Cardiac fibroblast (primary cell): Measurements from ENCODE around the gene LCE1D.

Experiments used
- DNase-seq, 2 donors: peaks; one replicate each; pipeline versions ENCODE4 v3.0.0 to v3.0.0-alpha.2; 2010; ENCODE audit warnings: low read depth in 2 of 2
- H3K4me3 ChIP-seq, 2 donors: replicated peaks in 1 of 2; 1 replicate in 1 of 2; 2 replicates in 1 of 2; pipeline ENCODE4 v1.5.1; 2011; ENCODE audit warnings: low read depth in 2 of 2, low read length in 2 of 2, mild to moderate bottlenecking in 2 of 2, moderate library complexity in 1 of 2
- CTCF ChIP-seq: IDR thresholded peaks from one replicate; pipeline ENCODE4 v1.5.1; 2011; ENCODE audit warnings: low read depth, mild to moderate bottlenecking, low read length, inconsistent platforms

The LCE1D gene

GRCh38 chr1:152796421-152796820, at the start of gene LCE1D:
LCE1D (plus strand) TSS chr1:152796721; CDS start chr1:152797795, 1,074 bp downstream.
- DNase-seq: no peak
- no peak for TF ChIP-seq CTCF
- H3K4me3 ChIP-seq: no peak within 1 kb of the TSS

GRCh38 chr1:152747831-152748230, 48.7 kb upstream of the LCE1D start:
- no peak for DNase-seq
- TF ChIP-seq CTCF: no peak

GRCh38 chr1:152752225-152752624, 44.3 kb upstream of the LCE1D start:
- no peak for TF ChIP-seq CTCF
- DNase-seq: peak in 1 of 2 donors; percentile 41
- no peak overlapping the region for H3K4me3 ChIP-seq

More at GRCh38 chr1:152747831-152748230, 48.7 kb upstream of the LCE1D start:
- no peak overlapping the region for H3K4me3 ChIP-seq

GRCh38 chr1:152753586-152753985, 42.9 kb upstream of the LCE1D start:
- DNase-seq: no peak
- no peak overlapping the region for H3K4me3 ChIP-seq
- TF ChIP-seq CTCF: no peak

GRCh38 chr1:152756872-152757271, 39.6 kb upstream of the LCE1D start:
- no peak for DNase-seq
- H3K4me3 ChIP-seq: no peak overlapping the region
- no peak for TF ChIP-seq CTCF

- no peak for TF ChIP-seq CTCF
Observed at GRCh38 chr1:152757747-152758146, 38.8 kb upstream of the LCE1D start, which contains the start of gene KPRP. KPRP (plus strand) TSS chr1:152758025; CDS start chr1:152759589, 1,564 bp downstream.

GRCh38 chr1:152758636-152759035, 37.9 kb upstream of the LCE1D start:
- no peak for TF ChIP-seq CTCF
- DNase-seq: no peak
- no peak overlapping the region for H3K4me3 ChIP-seq

More at GRCh38 chr1:152757747-152758146, 38.8 kb upstream of the LCE1D start, which contains the start of gene KPRP:
- H3K4me3 ChIP-seq: no peak within 1 kb of the TSS
- DNase-seq: no peak
